ENCODE measurements around the gene NEMP1. TPM values are rescaled to one million over a fixed set of nuclear protein-coding genes. Genes with fewer than 3 reads are reported as not detected.

The NEMP1 gene
- total and polyA plus RNA-seq, 2 of the 13 experiments (the other 11 are each of a cell fraction or from before 2014, with no cell fraction given) = 11.4 to 12.9 TPM

GRCh38 chr12:57078519-57079404 lies at the start of gene NEMP1 (continued):
- no peak for TF ChIP-seq SUZ12 (IDR thresholded peaks at IDR 0.05; ENCODE audit: low read depth, low read length)
- no peak for TF ChIP-seq ZNF709 (CRISPR knock-in tag; IDR thresholded peaks at IDR 0.05)
- no peak for TF ChIP-seq BCLAF1 (IDR thresholded peaks at IDR 0.05)
- TF ChIP-seq ZNF839 (CRISPR knock-in tag; IDR thresholded peaks at IDR 0.05; ENCODE audit: borderline replicate concordance) = no peak
- TF ChIP-seq ADNP (CRISPR knock-in tag; IDR thresholded peaks at IDR 0.05) = no peak
- TF ChIP-seq ZNF619 (CRISPR knock-in tag; IDR thresholded peaks at IDR 0.05) = no peak
- TF ChIP-seq ZBTB10 (CRISPR knock-in tag; IDR thresholded peaks at IDR 0.05; ENCODE audit: borderline replicate concordance) = no peak
- no peak; the same call in 1 of the 2 replicates for TF ChIP-seq ZNF296 (CRISPR knock-in tag; conservative IDR thresholded peaks at IDR 0.05)
- TF ChIP-seq KLF15 (CRISPR knock-in tag; IDR thresholded peaks at IDR 0.05; ENCODE audit: borderline replicate concordance) = 0 out of 2 replicates have a peak, but pooled peaks have one; percentile 28
- no peak for TF ChIP-seq TEF (CRISPR knock-in tag; IDR thresholded peaks at IDR 0.05)
- TF ChIP-seq TCF12 (IDR thresholded peaks at IDR 0.05) = no peak
- TF ChIP-seq TCF12 (CRISPR knock-in tag; IDR thresholded peaks at IDR 0.05) = no peak
- TF ChIP-seq ZNF136 (CRISPR knock-in tag; IDR thresholded peaks at IDR 0.05; ENCODE audit: low read depth) = no peak
- TF ChIP-seq TBX2 (CRISPR knock-in tag; IDR thresholded peaks at IDR 0.05; ENCODE audit: borderline replicate concordance) = peak; percentile 82
- peak; percentile 70 for TF ChIP-seq RBFOX2 (IDR thresholded peaks at IDR 0.05; ENCODE audit: low read depth, low read length)
- no peak for TF ChIP-seq HDAC6 (IDR thresholded peaks at IDR 0.05; ENCODE audit: low read depth, low read length)
- TF ChIP-seq ZNF660 (CRISPR knock-in tag; IDR thresholded peaks at IDR 0.05; ENCODE audit: borderline replicate concordance, low read depth) = no peak
- TF ChIP-seq ZNF18 (CRISPR knock-in tag; IDR thresholded peaks at IDR 0.05; ENCODE audit: insufficient replicate concordance) = peak; percentile 8
- TF ChIP-seq ZNF713 (CRISPR knock-in tag; IDR thresholded peaks at IDR 0.05) = no peak

Data from HepG2 (cell line).